ENCODE data around the gene RIMBP2.

RIMBP2 gene

GRCh38 chr12:130452546-130452945, 263.6 kb downstream of the RIMBP2 start:
- no peak overlapping the region for H3K9ac ChIP-seq (ENCODE audit: low read length)
- H3K9me3 ChIP-seq (ENCODE audit: insufficient read depth, low read length): 0 out of 2 replicates have a peak, but pooled peaks cover 3% of the 10 kb centered on the region
- no peak for TF ChIP-seq EZH2phosphoT487 (IDR thresholded peaks at IDR 0.05; ENCODE audit: low read depth)
- TF ChIP-seq CTCF (IDR thresholded peaks at IDR 0.05; ENCODE audit: low read depth, low read length): no peak
- no peaks in the 10 kb centered on the region for H3K4me1 ChIP-seq (ENCODE audit: low read length)
- no peak overlapping the region for H3K4me3 ChIP-seq (ENCODE audit: low read length)
- H3K27me3 ChIP-seq (ENCODE audit: low read depth, low read length): no peaks in the 10 kb centered on the region
- H3K79me2 ChIP-seq (ENCODE audit: low read length): no peaks in the 10 kb centered on the region
- H3K4me2 ChIP-seq (ENCODE audit: low read length): no peak overlapping the region
- H2AFZ ChIP-seq (ENCODE audit: low read depth, low read length): no peak overlapping the region
- H4K20me1 ChIP-seq (ENCODE audit: insufficient read depth, low read length): no peaks in the 10 kb centered on the region
- no peaks in the 10 kb centered on the region for H3K36me3 ChIP-seq (replicated peaks; ENCODE audit: low read depth, low read length)
- no peak overlapping the region for H3K27ac ChIP-seq (ENCODE audit: low read length)

- TF ChIP-seq EZH2phosphoT487 (IDR thresholded peaks at IDR 0.05; ENCODE audit: low read depth): no peak
- TF ChIP-seq CTCF (IDR thresholded peaks at IDR 0.05; ENCODE audit: low read depth, low read length): no peak
- no peaks in the 10 kb centered on the region for H3K4me1 ChIP-seq (ENCODE audit: low read length)
- 0 out of 2 replicates have a peak, but pooled peaks cover 3% of the 10 kb centered on the region for H3K9me3 ChIP-seq (ENCODE audit: insufficient read depth, low read length)
- no peak overlapping the region for H3K9ac ChIP-seq (ENCODE audit: low read length)
- no peak overlapping the region for H3K4me2 ChIP-seq (ENCODE audit: low read length)
- H3K27ac ChIP-seq (ENCODE audit: low read length): no peak overlapping the region
- no peaks in the 10 kb centered on the region for H3K79me2 ChIP-seq (ENCODE audit: low read length)
- H4K20me1 ChIP-seq (ENCODE audit: insufficient read depth, low read length): no peaks in the 10 kb centered on the region
- H3K4me3 ChIP-seq (ENCODE audit: low read length): no peak overlapping the region
- no peak overlapping the region for H2AFZ ChIP-seq (ENCODE audit: low read depth, low read length)
- no peaks in the 10 kb centered on the region for H3K27me3 ChIP-seq (ENCODE audit: low read depth, low read length)
- H3K36me3 ChIP-seq (replicated peaks; ENCODE audit: low read depth, low read length): no peaks in the 10 kb centered on the region
Measured at GRCh38 chr12:130451001-130451930, 264.8 kb downstream of the RIMBP2 start.

GRCh38 chr12:130449291-130449690, 266.8 kb downstream of the RIMBP2 start:
- no peak for TF ChIP-seq EZH2phosphoT487 (IDR thresholded peaks at IDR 0.05; ENCODE audit: low read depth)
- TF ChIP-seq CTCF (IDR thresholded peaks at IDR 0.05; ENCODE audit: low read depth, low read length): no peak
- H3K27ac ChIP-seq (ENCODE audit: low read length): no peak overlapping the region
- H2AFZ ChIP-seq (ENCODE audit: low read depth, low read length): no peak overlapping the region
- H3K9me3 ChIP-seq (ENCODE audit: insufficient read depth, low read length): 0 out of 2 replicates have a peak, but pooled peaks cover 3% of the 10 kb centered on the region
- no peaks in the 10 kb centered on the region for H3K79me2 ChIP-seq (ENCODE audit: low read length)
- no peaks in the 10 kb centered on the region for H3K36me3 ChIP-seq (replicated peaks; ENCODE audit: low read depth, low read length)
- H4K20me1 ChIP-seq (ENCODE audit: insufficient read depth, low read length): no peaks in the 10 kb centered on the region
- no peaks in the 10 kb centered on the region for H3K4me1 ChIP-seq (ENCODE audit: low read length)
- no peaks in the 10 kb centered on the region for H3K27me3 ChIP-seq (ENCODE audit: low read depth, low read length)
- no peak overlapping the region for H3K4me2 ChIP-seq (ENCODE audit: low read length)
- no peak overlapping the region for H3K4me3 ChIP-seq (ENCODE audit: low read length)
- H3K9ac ChIP-seq (ENCODE audit: low read length): no peak overlapping the region

- H2AFZ ChIP-seq (ENCODE audit: low read depth, low read length): no peak overlapping the region
- H3K9me3 ChIP-seq (ENCODE audit: insufficient read depth, low read length): 0 out of 2 replicates have a peak, but pooled peaks cover 3% of the 10 kb centered on the region
- H4K20me1 ChIP-seq (ENCODE audit: insufficient read depth, low read length): no peaks in the 10 kb centered on the region
- no peaks in the 10 kb centered on the region for H3K27me3 ChIP-seq (ENCODE audit: low read depth, low read length)
- H3K27ac ChIP-seq (ENCODE audit: low read length): no peak overlapping the region
- no peaks in the 10 kb centered on the region for H3K4me1 ChIP-seq (ENCODE audit: low read length)
- no peak overlapping the region for H3K4me2 ChIP-seq (ENCODE audit: low read length)
- no peaks in the 10 kb centered on the region for H3K36me3 ChIP-seq (replicated peaks; ENCODE audit: low read depth, low read length)
- H3K79me2 ChIP-seq (ENCODE audit: low read length): no peaks in the 10 kb centered on the region
- H3K9ac ChIP-seq (ENCODE audit: low read length): no peak overlapping the region
- no peak overlapping the region for H3K4me3 ChIP-seq (ENCODE audit: low read length)
- TF ChIP-seq EZH2phosphoT487 (IDR thresholded peaks at IDR 0.05; ENCODE audit: low read depth): no peak
- no peak for TF ChIP-seq CTCF (IDR thresholded peaks at IDR 0.05; ENCODE audit: low read depth, low read length)
Measured at GRCh38 chr12:130448044-130448821, 267.9 kb downstream of the RIMBP2 start.

Measured in OCI-LY3 (cell line).